HG02973 (cell line): ENCODE results near the gene GPR119.
"Not testable (repeated sequence)": the region's sequence is repeated elsewhere in the genome, so short reads cannot be mapped to it uniquely, and the experiment has no call there.

Experiments
- ATAC-seq: cut with Tn5 transposase; IDR thresholded peaks from one replicate; pipeline ENCODE4 v1.9.1; 2021; ENCODE audit warnings: moderate library complexity; ENCODE audit not compliant: unreplicated experiment

The GPR119 gene

DNA sequence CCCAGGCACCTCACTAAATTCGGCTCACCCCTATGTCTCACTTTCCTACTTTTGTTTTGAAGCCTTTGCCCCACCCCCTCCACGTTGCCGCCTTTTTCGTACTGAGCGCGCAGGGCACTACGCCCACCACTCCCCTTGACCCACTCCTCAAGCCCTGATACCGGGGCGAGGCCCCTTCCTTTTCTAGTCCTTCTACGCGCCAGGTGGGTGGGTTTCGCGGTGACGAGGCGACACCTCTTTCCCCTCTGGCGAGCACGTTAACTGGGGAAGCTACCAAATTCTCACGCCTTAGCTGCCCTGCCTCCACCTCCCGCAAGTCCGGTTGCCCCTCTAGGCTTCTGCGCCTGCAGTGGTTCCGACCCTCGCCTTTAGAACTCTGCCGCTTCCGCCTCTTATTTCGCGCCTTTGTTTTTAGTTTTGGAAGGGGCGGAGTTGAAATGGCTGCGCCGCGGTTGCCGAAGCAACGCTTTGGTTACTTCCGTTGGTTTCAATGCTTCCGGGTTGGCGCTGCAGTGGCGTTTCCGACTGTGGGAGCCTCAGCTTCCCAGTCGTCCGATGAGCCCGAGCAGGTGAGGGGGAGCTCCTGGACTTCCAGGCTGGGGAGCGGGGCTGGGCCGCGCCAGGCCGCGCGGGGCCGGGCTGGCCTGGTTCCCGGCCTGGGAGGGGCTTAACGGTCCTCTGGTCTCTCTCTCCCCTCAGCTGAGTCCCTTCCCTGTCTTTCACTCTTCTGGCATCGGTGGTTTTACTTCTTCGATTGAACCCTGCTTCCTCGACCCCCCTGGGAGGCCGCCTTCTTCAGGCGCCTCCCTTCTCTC is 45.9 kb downstream of the GPR119 start, which contains the start of gene SLC25A14:
SLC25A14 (plus strand) TSS at position 512 of the 815 bp plus-strand sequence. CDS start 360 bp downstream, outside the sequence.
- ATAC-seq, result peak; percentile 91

DNA sequence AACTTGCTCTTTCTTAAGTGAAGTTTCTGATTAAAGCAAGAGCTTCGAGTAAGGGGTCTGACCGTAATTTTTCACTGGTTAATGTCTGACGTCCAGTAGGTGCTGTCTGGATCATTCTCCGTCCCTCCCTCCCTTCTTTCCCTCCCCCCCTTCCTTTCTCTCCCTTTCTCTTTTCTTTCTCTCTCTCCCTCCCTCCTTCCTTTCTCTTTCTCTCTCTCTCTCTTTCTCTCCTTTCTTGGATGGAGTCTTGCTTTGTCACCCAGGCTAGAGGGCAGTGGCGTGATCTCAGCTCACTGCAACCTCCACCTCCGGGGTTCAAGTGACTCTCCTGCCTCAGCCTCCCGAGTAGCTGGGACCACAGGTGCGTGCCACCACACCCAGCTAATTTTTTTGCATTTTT is 46.6 kb downstream of the GPR119 start:
- not testable (repeated sequence) for ATAC-seq

DNA sequence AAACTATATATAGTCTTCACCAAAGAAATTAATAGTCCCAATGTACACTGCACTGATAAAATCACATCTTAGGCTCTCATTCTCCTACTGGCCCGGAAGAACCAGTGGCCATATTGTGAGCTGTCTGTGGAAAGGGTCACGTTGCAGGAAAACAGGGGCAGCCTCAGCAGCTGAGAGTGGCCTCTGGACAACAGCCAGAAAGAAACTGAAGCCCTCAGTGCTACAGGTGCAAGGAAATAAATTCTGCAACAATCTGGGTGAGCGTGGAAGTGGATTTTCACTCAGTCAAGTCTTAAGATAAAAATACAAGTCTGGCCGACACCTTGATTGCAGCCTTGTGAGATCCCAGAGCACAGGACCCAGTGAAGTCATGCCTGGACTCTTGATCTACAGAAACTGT is 48.9 kb downstream of the GPR119 start:
- no peak for ATAC-seq
